Measurements from ENCODE around the gene GNB1.

Gene GNB1

DNA sequence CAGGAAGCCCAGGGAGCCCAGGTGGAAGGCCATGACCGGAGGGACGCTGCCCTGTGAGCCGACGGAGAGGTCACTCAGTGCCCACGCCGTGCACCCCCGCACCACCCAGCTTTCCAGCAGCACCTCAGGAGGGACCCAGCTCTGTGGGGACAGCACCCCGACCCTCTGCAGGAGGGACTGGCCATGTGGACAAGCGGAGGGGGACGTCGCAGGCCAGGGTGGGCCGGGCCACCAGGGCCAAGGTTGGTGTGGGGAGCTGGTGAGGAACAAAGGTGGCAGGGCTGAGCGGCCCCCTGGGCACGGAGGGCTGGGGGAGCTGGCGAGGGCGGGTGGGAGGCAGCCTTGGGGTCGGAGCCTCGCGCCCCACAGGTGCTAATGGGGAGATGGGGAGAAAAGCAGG is 135.5 kb downstream of the GNB1 start:
- Histone ChIP-seq H3K4me3 (ENCODE audit: low read depth in 1 of 2, low read length in 2 of 2) (no peak overlapping the region), H3K36me3 (ENCODE audit: insufficient read depth, low read length) (peaks cover 74% of the 10 kb centered on the region), H3K27me3 (ENCODE audit: insufficient read depth, low read length, poor library complexity) (no peaks in the 10 kb centered on the region), H3K4me2 (ENCODE audit: insufficient read depth, low read length) (no peak overlapping the region), H4K20me1 (ENCODE audit: insufficient read depth, low read length) (peaks cover 35% of the 10 kb centered on the region), H2AFZ (ENCODE audit: low read depth, low read length) (no peak overlapping the region), H3K9ac (ENCODE audit: low read depth, low read length) (no peak overlapping the region), H3K4me1 (ENCODE audit: insufficient read depth, low read length) (no peaks in the 10 kb centered on the region), H3K9me3 (ENCODE audit: insufficient read depth, low read length, severe bottlenecking) (no peaks in the 10 kb centered on the region), H3K27ac (ENCODE audit: low read length) (no peak overlapping the region), H3K79me2 (ENCODE audit: insufficient read depth, low read length) (peaks cover 19% of the 10 kb centered on the region; the same call in 1 of the 2 replicates)
- ATAC-seq (ENCODE audit: insufficient read depth, low read depth) (no peak), DNase-seq (no peak)
- TF ChIP-seq, protein P1, sequence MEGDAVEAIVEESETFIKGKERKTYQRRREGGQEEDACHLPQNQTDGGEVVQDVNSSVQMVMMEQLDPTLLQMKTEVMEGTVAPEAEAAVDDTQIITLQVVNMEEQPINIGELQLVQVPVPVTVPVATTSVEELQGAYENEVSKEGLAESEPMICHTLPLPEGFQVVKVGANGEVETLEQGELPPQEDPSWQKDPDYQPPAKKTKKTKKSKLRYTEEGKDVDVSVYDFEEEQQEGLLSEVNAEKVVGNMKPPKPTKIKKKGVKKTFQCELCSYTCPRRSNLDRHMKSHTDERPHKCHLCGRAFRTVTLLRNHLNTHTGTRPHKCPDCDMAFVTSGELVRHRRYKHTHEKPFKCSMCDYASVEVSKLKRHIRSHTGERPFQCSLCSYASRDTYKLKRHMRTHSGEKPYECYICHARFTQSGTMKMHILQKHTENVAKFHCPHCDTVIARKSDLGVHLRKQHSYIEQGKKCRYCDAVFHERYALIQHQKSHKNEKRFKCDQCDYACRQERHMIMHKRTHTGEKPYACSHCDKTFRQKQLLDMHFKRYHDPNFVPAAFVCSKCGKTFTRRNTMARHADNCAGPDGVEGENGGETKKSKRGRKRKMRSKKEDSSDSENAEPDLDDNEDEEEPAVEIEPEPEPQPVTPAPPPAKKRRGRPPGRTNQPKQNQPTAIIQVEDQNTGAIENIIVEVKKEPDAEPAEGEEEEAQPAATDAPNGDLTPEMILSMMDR (IDR thresholded peaks at IDR 0.05; ENCODE audit: borderline replicate concordance, extremely low read depth, low read length, poor library complexity, severe bottlenecking): no peak
- no peak for TF ChIP-seq EZH2 (IDR thresholded peaks at IDR 0.05; ENCODE audit: borderline replicate concordance, low read depth, low read length, severe bottlenecking)

DNA sequence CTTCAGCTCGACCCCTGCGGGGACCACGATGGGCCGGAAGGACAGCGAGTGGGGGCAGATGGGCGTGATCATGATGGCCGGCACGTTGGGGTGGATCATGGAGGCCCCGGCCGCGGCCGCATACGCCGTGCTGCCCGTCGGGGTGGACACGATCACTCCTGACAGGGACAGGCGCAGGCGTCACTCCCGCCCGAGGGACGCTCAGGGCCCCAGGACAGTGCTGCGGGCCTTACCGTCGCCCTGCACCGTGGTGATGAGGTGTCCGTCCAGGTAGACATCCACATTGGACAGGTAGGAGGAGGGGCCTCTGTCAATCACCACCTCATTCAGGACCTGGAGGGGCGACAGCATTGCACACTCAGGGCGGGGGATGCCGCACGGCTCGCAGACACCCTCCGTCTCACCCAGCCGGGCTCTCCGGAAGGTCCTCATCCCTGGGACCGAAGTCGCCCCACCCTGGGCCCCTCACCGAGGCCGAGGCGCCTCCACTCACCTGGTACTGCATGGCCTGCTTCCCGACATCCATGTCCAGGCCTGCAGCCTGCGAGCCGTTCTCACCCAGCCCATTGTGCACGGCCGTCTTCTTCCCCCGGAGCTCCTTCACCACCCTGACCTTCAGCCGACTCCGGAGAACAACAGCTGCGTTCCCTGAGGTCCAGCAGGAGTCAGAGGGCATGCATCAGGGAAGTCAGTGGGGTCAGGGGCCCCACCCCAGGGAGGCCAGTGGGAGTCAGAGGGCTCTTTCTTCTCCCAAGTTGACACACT is 136.7 kb downstream of the GNB1 start:
- Histone ChIP-seq H3K9ac (ENCODE audit: low read depth, low read length) (no peak overlapping the region), H3K9me3 (ENCODE audit: insufficient read depth, low read length, severe bottlenecking) (no peaks in the 10 kb centered on the region), H3K36me3 (ENCODE audit: insufficient read depth, low read length) (peaks cover 62% of the 10 kb centered on the region), H3K27me3 (ENCODE audit: insufficient read depth, low read length, poor library complexity) (no peaks in the 10 kb centered on the region), H4K20me1 (ENCODE audit: insufficient read depth, low read length) (peaks cover 25% of the 10 kb centered on the region), H3K4me3 (ENCODE audit: low read depth in 1 of 2, low read length in 2 of 2) (no peak overlapping the region), H3K4me1 (ENCODE audit: insufficient read depth, low read length) (no peaks in the 10 kb centered on the region), H2AFZ (ENCODE audit: low read depth, low read length) (no peak overlapping the region), H3K4me2 (ENCODE audit: insufficient read depth, low read length) (no peak overlapping the region), H3K27ac (ENCODE audit: low read length) (no peak overlapping the region), H3K79me2 (ENCODE audit: insufficient read depth, low read length) (peaks cover 11% of the 10 kb centered on the region; the same call in 1 of the 2 replicates)
- TF ChIP-seq EZH2 (IDR thresholded peaks at IDR 0.05; ENCODE audit: borderline replicate concordance, low read depth, low read length, severe bottlenecking): no peak
- TF ChIP-seq, protein P1 (IDR thresholded peaks at IDR 0.05; ENCODE audit: borderline replicate concordance, extremely low read depth, low read length, poor library complexity, severe bottlenecking): no peak
- no peak for DNase-seq
- ATAC-seq (ENCODE audit: insufficient read depth, low read depth): no peak

DNA sequence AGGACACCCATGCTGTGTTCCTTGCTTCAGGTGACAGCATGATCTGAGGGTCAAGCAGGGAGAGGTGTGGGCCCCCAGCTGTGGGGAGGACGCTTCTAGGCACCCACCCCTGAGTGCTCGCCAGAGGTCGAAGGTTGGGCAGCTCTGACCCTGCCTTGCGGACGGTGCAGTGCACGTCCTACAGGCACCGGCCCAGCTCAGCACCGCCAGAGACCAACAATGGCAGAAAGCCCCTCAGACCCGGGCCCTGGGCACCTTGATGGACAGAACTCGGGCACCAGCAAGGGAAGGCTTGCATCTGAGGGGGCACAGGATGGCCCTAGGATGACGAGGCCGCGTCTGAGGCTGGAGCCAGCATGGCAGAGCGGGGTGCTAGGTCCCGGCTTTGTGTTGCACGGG is 137.3 kb downstream of the GNB1 start:
- DNase-seq: no peak
- Histone ChIP-seq H3K4me1 (ENCODE audit: insufficient read depth, low read length) (no peaks in the 10 kb centered on the region), H3K27ac (ENCODE audit: low read length) (no peak overlapping the region), H3K9me3 (ENCODE audit: insufficient read depth, low read length, severe bottlenecking) (no peaks in the 10 kb centered on the region), H3K4me2 (ENCODE audit: insufficient read depth, low read length) (no peak overlapping the region), H3K36me3 (ENCODE audit: insufficient read depth, low read length) (peaks cover 56% of the 10 kb centered on the region), H3K27me3 (ENCODE audit: insufficient read depth, low read length, poor library complexity) (no peaks in the 10 kb centered on the region), H3K79me2 (ENCODE audit: insufficient read depth, low read length) (peaks cover 6% of the 10 kb centered on the region; the same call in 1 of the 2 replicates), H3K9ac (ENCODE audit: low read depth, low read length) (no peak overlapping the region), H4K20me1 (ENCODE audit: insufficient read depth, low read length) (peaks cover 19% of the 10 kb centered on the region), H2AFZ (ENCODE audit: low read depth, low read length) (no peak overlapping the region), H3K4me3 (ENCODE audit: low read depth in 1 of 2, low read length in 2 of 2) (no peak overlapping the region)
- no peak for ATAC-seq (ENCODE audit: insufficient read depth, low read depth)
- TF ChIP-seq EZH2 (IDR thresholded peaks at IDR 0.05; ENCODE audit: borderline replicate concordance, low read depth, low read length, severe bottlenecking): no peak
- TF ChIP-seq, protein P1 (IDR thresholded peaks at IDR 0.05; ENCODE audit: borderline replicate concordance, extremely low read depth, low read length, poor library complexity, severe bottlenecking): no peak

Data from DND-41 (cell line).